ENCODE measurements around the gene CBL.
A peak's percentile ranks its signal among the peaks of the same experiment; 100 is the strongest.

- peak; percentile 34 for TF ChIP-seq EZH2 (IDR thresholded peaks at IDR 0.05; ENCODE audit: insufficient read depth, low read length)
- TF ChIP-seq CTCF (IDR thresholded peaks at IDR 0.05; ENCODE audit: insufficient read depth, low read depth, low read length), result no peak
Measured at GRCh38 chr11:119340335-119341221, 134.4 kb downstream of the CBL start, which contains the start of gene C1QTNF5.

All from astrocyte (in vitro differentiated cells and primary cell).